B cell (primary cell): Measurements from ENCODE around the gene TRIP11. TPM values are rescaled to one million over a fixed set of nuclear protein-coding genes. Genes with fewer than 3 reads are reported as not detected.

Experiments
- ATAC-seq: fragments of 200-7000 bp; cut with Tn5 transposase; one replicate; pipeline ENCODE4 v1.10.0; 2021; ENCODE audit warnings: low read depth, mild to moderate bottlenecking, moderate number of reproducible peaks, moderate library complexity
- CTCF ChIA-PET: fragments of 350-600 bp; sonication (Branson Sonifier 250); formaldehyde crosslinking; loops from one replicate; lab custom pipeline; 2021; ENCODE audit warnings: antibody characterized with exemption, inconsistent platforms; lab: Charles Lee
- POLR2A ChIA-PET: fragments of 350-600 bp; sonication (Branson Sonifier 250); formaldehyde crosslinking; loops from one replicate; lab custom pipeline; 2021; ENCODE audit warnings: antibody characterized with exemption; lab: Charles Lee
- DNase-seq: peaks from one replicate; pipeline ENCODE4 v3.0.0; 2013
- H2AFZ ChIP-seq: 2 replicates; pipeline ENCODE4 v1.6.1; 2012; ENCODE audit warnings: mild to moderate bottlenecking, low read depth, low read length; ENCODE audit not compliant: insufficient read depth, poor library complexity, severe bottlenecking
- H3K27ac ChIP-seq, 2 donors: 1 replicate in 1 of 2; 2 replicates in 1 of 2; pipeline ENCODE4 v1.5.1; 2012 to 2013; ENCODE audit warnings: low read length in 2 of 2, mild to moderate bottlenecking in 2 of 2, moderate library complexity in 1 of 2
- H3K27me3 ChIP-seq, 4 experiments: fragments of 200-600 bp in 1 of 4; sonication (generic) in 1 of 4; replicated peaks in 1 of 4; 1 replicate in 2 of 4; 2 replicates in 2 of 4; pipeline versions ENCODE4 v1.6.1 to v1.7.0; 2013 to 2016; ENCODE audit warnings: low read length in 3 of 4, mild to moderate bottlenecking in 2 of 4, mixed read lengths in 1 of 4, moderate library complexity in 1 of 4; ENCODE audit not compliant: insufficient read depth in 4 of 4, control insufficient read depth in 3 of 4; ENCODE audit errors: control extremely low read depth in 1 of 4
- H3K36me3 ChIP-seq, 2 experiments: replicated peaks in 1 of 2; 1 replicate in 1 of 2; 2 replicates in 1 of 2; pipeline versions ENCODE4 v1.6.1 to v1.7.1; 2013; ENCODE audit warnings: low read length in 1 of 2; ENCODE audit not compliant: insufficient read depth in 2 of 2, control insufficient read depth in 1 of 2; ENCODE audit errors: control extremely low read depth in 1 of 2, extremely low read depth in 1 of 2
- H3K4me1 ChIP-seq, 2 donors: fragments of 200-600 bp in 1 of 2; sonication (generic) in 1 of 2; 1 replicate in 1 of 2; 2 replicates in 1 of 2; pipeline versions ENCODE4 v1.5.1 to v1.6.1; 2013 to 2017; ENCODE audit warnings: low read length in 2 of 2; ENCODE audit not compliant: control insufficient read depth in 2 of 2, insufficient read depth in 2 of 2
- H3K4me2 ChIP-seq: replicated peaks from 2 replicates; pipeline ENCODE3; 2012; ENCODE audit warnings: mild to moderate bottlenecking, low read depth, low read length; ENCODE audit not compliant: poor library complexity, severe bottlenecking
- H3K4me3 ChIP-seq, 5 experiments: fragments of 200-600 bp in 1 of 5; sonication (generic) in 1 of 5; 1 replicate in 3 of 5; 2 replicates in 2 of 5; pipeline versions ENCODE4 v1.5.1 to v1.7.0; 2011 to 2016; ENCODE audit warnings: low read length in 4 of 5, mild to moderate bottlenecking in 4 of 5, low read depth in 2 of 5, control low read depth in 1 of 5, moderate library complexity in 1 of 5; ENCODE audit not compliant: insufficient read depth in 1 of 5; ENCODE audit errors: control extremely low read depth in 1 of 5, extremely low read depth in 1 of 5
- H3K79me2 ChIP-seq: fragments of 200-600 bp; sonication (generic); one replicate; pipeline ENCODE4 v1.6.0; 2016; ENCODE audit warnings: low read length; ENCODE audit not compliant: control insufficient read depth, insufficient read depth
- H3K9ac ChIP-seq: fragments of 200-600 bp; sonication (generic); 2 replicates; pipeline ENCODE4 v1.6.1; 2017; ENCODE audit warnings: mild to moderate bottlenecking, low read length, moderate library complexity
- H3K9me3 ChIP-seq, 3 donors: one replicate each; pipeline versions ENCODE4 v1.6.1 to v1.7.1; 2013; ENCODE audit warnings: low read length in 2 of 3; ENCODE audit not compliant: control insufficient read depth in 2 of 3, insufficient read depth in 1 of 3; ENCODE audit errors: control extremely low read depth in 1 of 3
- H4K20me1 ChIP-seq: 2 replicates; pipeline ENCODE4 v1.6.0; 2012; ENCODE audit warnings: mild to moderate bottlenecking, low read length; ENCODE audit not compliant: insufficient read depth, control insufficient read depth, poor library complexity, severe bottlenecking
- H3K27ac Mint-ChIP-seq: one replicate; pipeline ENCODE4 v1.8.0; 2021; ENCODE audit warnings: mixed read lengths
- H3K27me3 Mint-ChIP-seq: one replicate; pipeline ENCODE4 v1.8.0; 2021; ENCODE audit warnings: mixed read lengths
- H3K4me1 Mint-ChIP-seq: one replicate; pipeline ENCODE4 v1.8.0; 2021; ENCODE audit warnings: mixed read lengths
- H3K4me3 Mint-ChIP-seq: one replicate; pipeline ENCODE4 v1.8.0; 2021; ENCODE audit warnings: mixed read lengths
- H3K9me3 Mint-ChIP-seq: one replicate; pipeline ENCODE4 v1.8.0; 2022; ENCODE audit warnings: mixed read lengths; ENCODE audit not compliant: insufficient read depth
- CTCF ChIP-seq: fragments of 200-600 bp; IDR thresholded peaks from one replicate; pipeline ENCODE4 v1.8.0; 2022; ENCODE audit warnings: antibody characterized with exemption, mild to moderate bottlenecking
- EZH2 ChIP-seq: IDR thresholded peaks from 2 replicates; pipeline ENCODE4 v1.6.1; 2012; ENCODE audit warnings: borderline replicate concordance, low read depth, mild to moderate bottlenecking, moderate library complexity, low read length; ENCODE audit not compliant: insufficient read depth, poor library complexity, severe bottlenecking
- WGBS: methylation state at CpG from one replicate; pipeline ENCODE4 v1.1.5; 2013; ENCODE audit warnings: missing lambda C conversion rate; ENCODE audit not compliant: insufficient coverage; 5-methylcytosine and 5-hydroxymethylcytosine counted together
- intact Hi-C: fragments of 100-400 bp; cut with micrococcal nuclease; formaldehyde crosslinking; loops from one replicate; pipeline ENCODE4 v1.10.0; 2022
- polyA plus RNA-seq: library from polyadenylated mRNA; depleted of rRNA; stranded (reverse); fragments of >200 nt; gene quantifications from 2 replicates; pipeline ENCODE4 v1.2.3, GENCODE V29; 2012
- total RNA-seq, 2 donors: library from RNA; stranded (reverse); fragments of 120-200 nt in 1 of 2; gene quantifications; 1 replicate in 1 of 2; 2 replicates in 1 of 2; pipeline versions ENCODE4 v1.2.3 to v1.2.4, GENCODE V29; 2013 to 2022

Gene TRIP11
- total and polyA plus RNA-seq, 2 donors (not counting 1 experiment from before 2014, with no cell fraction given) = 6.4 to 62.2 TPM

DNA sequence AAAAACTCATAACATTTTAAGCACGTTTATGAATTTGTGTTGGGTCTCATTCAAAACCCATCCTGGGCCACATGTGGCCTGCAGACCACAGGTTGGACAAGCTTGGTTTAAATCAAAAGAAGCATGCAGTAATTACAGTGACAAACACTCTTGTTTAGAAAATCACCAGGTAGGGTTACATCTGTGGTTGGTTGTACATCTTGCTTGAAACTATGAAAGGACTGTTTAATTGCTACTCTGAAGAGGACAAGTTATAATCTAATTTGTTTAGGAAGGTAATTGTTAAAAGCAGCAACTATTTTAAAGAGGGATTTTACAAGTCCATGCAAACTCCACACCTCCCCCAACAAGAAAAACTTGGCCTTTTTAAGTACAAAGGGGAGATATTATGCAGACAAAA lies 4.0 kb downstream of the TRIP11 start:
- H3K27me3 ChIP-seq = no peaks in the 10 kb centered on the region
- peaks cover 8% of the 10 kb centered on the region for H4K20me1 ChIP-seq
- Mint-ChIP-seq H3K4me1 (peaks cover 44% of the 10 kb centered on the region), H3K9me3 (no peaks in the 10 kb centered on the region), H3K4me3 (no peak overlapping the region), H3K27ac (no peak overlapping the region), H3K27me3 (no peaks in the 10 kb centered on the region)
- H3K27ac ChIP-seq = no peak overlapping the region
- peaks cover 18 to 20% of the 10 kb centered on the region in 2 donors for H3K4me1 ChIP-seq
- ChIA-PET POLR2A (no interaction called here), CTCF (no interaction called here)
- H3K79me2 ChIP-seq = peaks cover 71% of the 10 kb centered on the region
- TF ChIP-seq EZH2 = no peak
- no peak for TF ChIP-seq CTCF
- no peak overlapping the region for H3K4me2 ChIP-seq
- no peaks in the 10 kb centered on the region for H3K9me3 ChIP-seq
- no peak overlapping the region for H3K9ac ChIP-seq
- H3K36me3 ChIP-seq = peaks cover 2 to 14% of the 10 kb centered on the region in 2 experiments
- DNase-seq = no peak
- no peak overlapping the region for H2AFZ ChIP-seq
- ATAC-seq = no peak
- intact Hi-C loops = no loop called here
- no peak overlapping the region for H3K4me3 ChIP-seq
- WGBS = no CpG with 5 or more reads among the region's 1 CpG

GRCh38 chr14:92033906-92034687 lies 5.8 kb downstream of the TRIP11 start:
- peaks cover 31% of the 10 kb centered on the region for H3K4me1 Mint-ChIP-seq
- peaks cover 6 to 18% of the 10 kb centered on the region in 2 experiments for H3K36me3 ChIP-seq

More at GRCh38 chr14:92033906-92034687, 5.8 kb downstream of the TRIP11 start:
- ChIA-PET CTCF (no interaction called here), POLR2A (no interaction called here)
- Mint-ChIP-seq H3K27me3 (no peaks in the 10 kb centered on the region), H3K9me3 (no peaks in the 10 kb centered on the region), H3K27ac (no peak overlapping the region), H3K4me3 (no peak overlapping the region)
- peaks cover 8% of the 10 kb centered on the region for H4K20me1 ChIP-seq
- no peak for ATAC-seq
- H3K9me3 ChIP-seq = no peaks in the 10 kb centered on the region
- H3K27ac ChIP-seq = no peak overlapping the region
- no peak overlapping the region for H3K9ac ChIP-seq
- TF ChIP-seq CTCF (no peak), EZH2 (no peak)
- no peak overlapping the region for H3K4me2 ChIP-seq
- no peak overlapping the region for H2AFZ ChIP-seq
- WGBS = 94% methylated on average over 2 of the region's 11 CpGs
- H3K27me3 ChIP-seq = no peaks in the 10 kb centered on the region
- no peak for DNase-seq
- no peak overlapping the region for H3K4me3 ChIP-seq
- intact Hi-C loops = no loop called here
- peaks cover 13 to 14% of the 10 kb centered on the region in 2 donors for H3K4me1 ChIP-seq
- peaks cover 62% of the 10 kb centered on the region for H3K79me2 ChIP-seq
